Left ventricle myocardium inferior (tissue), 1 donor: ENCODE results near the gene WASF3. TPM values are rescaled to one million over a fixed set of nuclear protein-coding genes. Genes with fewer than 3 reads are reported as not detected.

ENCODE experiments used
- DNase-seq: peaks from one replicate; pipeline ENCODE4 v3.0.0-alpha.2; 2020
- H3K27ac ChIP-seq: fragments of 200-600 bp; replicated peaks from 2 replicates; pipeline ENCODE4 v1.8.0; 2021
- H3K27me3 ChIP-seq: fragments of 200-600 bp; 2 replicates; pipeline ENCODE4 v1.8.0; 2021; ENCODE audit warnings: low read depth
- H3K36me3 ChIP-seq: fragments of 200-600 bp; 2 replicates; pipeline ENCODE4 v1.8.0; 2021
- H3K4me1 ChIP-seq: fragments of 200-600 bp; 2 replicates; pipeline ENCODE4 v1.8.0; 2021
- H3K4me3 ChIP-seq: fragments of 200-600 bp; 2 replicates; pipeline ENCODE4 v1.8.0; 2021; ENCODE audit warnings: mild to moderate bottlenecking, moderate library complexity
- H3K9me3 ChIP-seq: fragments of 200-600 bp; replicated peaks from 2 replicates; pipeline ENCODE4 v1.8.0; 2021
- CTCF ChIP-seq: fragments of 200-600 bp; IDR thresholded peaks from 2 replicates; pipeline ENCODE4 v1.8.0; 2021; ENCODE audit warnings: antibody characterized with exemption, mild to moderate bottlenecking, borderline replicate concordance
- intact Hi-C: fragments of 100-400 bp; cut with micrococcal nuclease; formaldehyde crosslinking; loops from one replicate; pipeline ENCODE4 v1.11.0; 2022
- total RNA-seq: library from RNA; stranded (reverse); fragmentation: NEBNext Ultra II Directional; extraction: Animal tissue kit (Norgen Biotek cat#: 25700); gene quantifications from one replicate; pipeline ENCODE4 v1.2.1, GENCODE V29; 2021
- donor health status: DM: no; HTN: yes; CAD: no; lungs with severe emphysema.

The WASF3 gene
- total RNA-seq, 1 donor from 2014 or later, result 12.6 TPM

- Histone ChIP-seq H3K4me3 (no peak overlapping the region), H3K9me3 (peaks cover 6% of the 10 kb centered on the region), H3K4me1 (no peaks in the 10 kb centered on the region), H3K27me3 (peaks cover 43% of the 10 kb centered on the region), H3K36me3 (no peaks in the 10 kb centered on the region), H3K27ac (no peak overlapping the region)
- DNase-seq, result no peak
- no peak for TF ChIP-seq CTCF
- intact Hi-C loops, result no loop called here
These were observed 39.5 kb upstream of the WASF3 start for GRCh38 chr13:26517936-26518335.

GRCh38 chr13:26518451-26518959 is 39.0 kb upstream of the WASF3 start:
- Histone ChIP-seq H3K4me1 (no peaks in the 10 kb centered on the region), H3K36me3 (no peaks in the 10 kb centered on the region), H3K9me3 (peaks cover 6% of the 10 kb centered on the region), H3K27me3 (peaks cover 43% of the 10 kb centered on the region), H3K27ac (no peak overlapping the region), H3K4me3 (no peak overlapping the region)
- no peak for DNase-seq
- TF ChIP-seq CTCF, result no peak
- intact Hi-C loops, result no loop called here

DNA sequence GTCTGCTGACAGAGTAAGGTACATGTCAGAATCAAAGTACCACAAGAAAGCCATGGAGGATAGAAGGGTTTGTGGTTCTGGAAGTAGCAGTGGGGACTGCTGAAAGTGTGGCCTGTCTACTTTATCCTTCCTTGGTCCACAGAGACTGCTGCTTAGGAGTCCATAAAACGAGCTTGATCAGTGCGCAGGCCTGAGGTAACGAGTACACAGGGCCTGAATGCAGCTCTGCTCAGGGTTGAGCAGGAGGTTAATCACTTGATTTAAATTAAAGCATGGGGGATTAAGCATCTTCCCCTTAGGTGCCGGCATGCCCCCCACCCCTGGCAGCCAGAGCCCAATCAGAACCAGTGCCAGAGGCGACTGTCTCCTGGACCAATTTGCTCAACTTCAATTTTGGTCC is 34.9 kb upstream of the WASF3 start:
- no peaks in the 10 kb centered on the region for H3K4me1 ChIP-seq
- intact Hi-C loops, result no loop called here
- H3K27ac ChIP-seq, result no peak overlapping the region

DNA sequence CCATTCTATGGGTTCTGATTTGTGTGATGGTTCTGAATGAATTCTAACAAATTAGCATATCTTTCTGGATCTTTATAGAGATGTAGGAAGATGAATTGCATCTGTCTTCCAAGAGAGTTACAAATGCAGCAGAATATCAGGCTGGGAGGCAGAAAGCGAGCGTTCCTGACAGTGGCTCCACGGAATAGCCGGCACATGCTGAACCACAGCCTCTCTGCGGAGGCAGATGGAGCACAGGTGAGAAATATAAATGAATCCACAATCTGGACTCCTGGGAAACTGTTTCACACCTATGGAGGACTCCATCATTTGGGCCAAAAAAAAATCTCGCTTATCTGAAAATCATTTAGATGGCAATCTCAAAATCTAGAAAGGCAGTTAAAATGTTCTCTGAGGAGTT is 34.5 kb upstream of the WASF3 start:
- intact Hi-C loops, result no loop called here
- no peak overlapping the region for H3K4me3 ChIP-seq
- H3K27ac ChIP-seq, result no peak overlapping the region
- H3K9me3 ChIP-seq, result peaks cover 6% of the 10 kb centered on the region
- DNase-seq, result no peak
- H3K27me3 ChIP-seq, result peaks cover 43% of the 10 kb centered on the region
- no peak for TF ChIP-seq CTCF
- H3K36me3 ChIP-seq, result no peaks in the 10 kb centered on the region
- no peaks in the 10 kb centered on the region for H3K4me1 ChIP-seq

More for the DNA sequence above, 34.9 kb upstream of the WASF3 start:
- H3K9me3 ChIP-seq, result peaks cover 6% of the 10 kb centered on the region
- TF ChIP-seq CTCF, result no peak
- no peak for DNase-seq
- peaks cover 43% of the 10 kb centered on the region for H3K27me3 ChIP-seq
- H3K4me3 ChIP-seq, result no peak overlapping the region
- no peaks in the 10 kb centered on the region for H3K36me3 ChIP-seq

GRCh38 chr13:26525528-26525927 is 32.0 kb upstream of the WASF3 start:
- TF ChIP-seq CTCF, result no peak
- H3K27ac ChIP-seq, result no peak overlapping the region
- H3K4me3 ChIP-seq, result no peak overlapping the region
- peaks cover 6% of the 10 kb centered on the region for H3K9me3 ChIP-seq
- no peak for DNase-seq
- no peaks in the 10 kb centered on the region for H3K4me1 ChIP-seq
- peaks cover 35% of the 10 kb centered on the region for H3K27me3 ChIP-seq
- no peaks in the 10 kb centered on the region for H3K36me3 ChIP-seq
- intact Hi-C loops, result no loop called here
